HepG2 (cell line): ENCODE results near the gene CEMP1. TPM values are rescaled to one million over a fixed set of nuclear protein-coding genes. Genes with fewer than 3 reads are reported as not detected.

Experiments used
- ARNT2 ChIP-seq: sonication (generic); formaldehyde crosslinking; IDR thresholded peaks from 2 replicates; pipeline ENCODE4 v1.8.0; 2022; ENCODE audit warnings: mild to moderate bottlenecking, low read depth, missing genetic modification reagents, moderate library complexity
- ASH2L ChIP-seq: fragments of 300-600, 200-600 bp; sonication (generic); IDR thresholded peaks from 2 replicates; pipeline ENCODE4 v1.7.0; 2017; ENCODE audit warnings: low read depth, mild to moderate bottlenecking, moderate library complexity, mixed read lengths, low read length; ENCODE audit not compliant: insufficient read length
- CENPX ChIP-seq: sonication (generic); formaldehyde crosslinking; IDR thresholded peaks from 2 replicates; pipeline ENCODE4 v1.9.0; 2021; ENCODE audit warnings: mild to moderate bottlenecking, missing genetic modification reagents, moderate library complexity
- HOXD1 ChIP-seq: sonication (generic); formaldehyde crosslinking; IDR thresholded peaks from 2 replicates; pipeline ENCODE4 v1.5.0; 2020; ENCODE audit warnings: missing genetic modification reagents
- KAT8 ChIP-seq: IDR thresholded peaks from 2 replicates; pipeline ENCODE4 v1.6.1; 2016; ENCODE audit warnings: missing genetic modification reagents, missing compliant biosample characterization
- MED8 ChIP-seq: sonication (generic); formaldehyde crosslinking; IDR thresholded peaks from 2 replicates; pipeline ENCODE4 v1.8.1; 2023; ENCODE audit warnings: mild to moderate bottlenecking, missing genetic modification reagents; ENCODE audit not compliant: insufficient replicate concordance
- NONO ChIP-seq, 2 experiments: fragments of 450-650 bp in 1 of 2; sonication (generic) in 1 of 2; formaldehyde crosslinking in 1 of 2; IDR thresholded peaks in 1 of 2; conservative IDR thresholded peaks in 1 of 2; 2 replicates each; pipeline versions ENCODE4 v1.6.1 to v1.8.0; 2017 to 2022; ENCODE audit warnings: mild to moderate bottlenecking in 1 of 2, missing genetic modification reagents in 1 of 2, moderate library complexity in 1 of 2
- NR2F1 ChIP-seq, 2 experiments: fragments of 450-650 bp in 1 of 2; formaldehyde crosslinking in 1 of 2; IDR thresholded peaks; 2 replicates each; pipeline versions ENCODE4 v1.5.0 to v1.6.1; 2016 to 2020; ENCODE audit warnings: mild to moderate bottlenecking in 1 of 2, missing compliant biosample characterization in 1 of 2, missing genetic modification reagents in 1 of 2, moderate library complexity in 1 of 2
- NR2F2 ChIP-seq: IDR thresholded peaks from 2 replicates; pipeline ENCODE4 v1.6.1; 2012; ENCODE audit warnings: low read depth, inconsistent platforms, borderline replicate concordance
- PBX3 ChIP-seq: sonication (generic); formaldehyde crosslinking; IDR thresholded peaks from 2 replicates; pipeline ENCODE4 v1.8.1; 2023; ENCODE audit warnings: missing genetic modification reagents, inconsistent platforms, borderline replicate concordance
- RXRB ChIP-seq: IDR thresholded peaks from 2 replicates; pipeline ENCODE4 v1.6.1; 2016; ENCODE audit warnings: borderline replicate concordance, missing genetic modification reagents, missing compliant biosample characterization
- TBX3 ChIP-seq: fragments of 450-650 bp; IDR thresholded peaks from 2 replicates; pipeline ENCODE4 v1.6.1; 2017; ENCODE audit warnings: antibody characterized with exemption, mild to moderate bottlenecking, inconsistent platforms, borderline replicate concordance
- TEF ChIP-seq: sonication (generic); formaldehyde crosslinking; IDR thresholded peaks from 2 replicates; pipeline ENCODE4 v1.5.0; 2020; ENCODE audit warnings: missing genetic modification reagents
- XRCC5 ChIP-seq: fragments of 200-400 bp; formaldehyde crosslinking; optimal IDR thresholded peaks from 2 replicates; pipeline ENCODE3; 2017; ENCODE audit warnings: mild to moderate bottlenecking, low read length
- ZBTB7A ChIP-seq: sonication (generic); formaldehyde crosslinking; IDR thresholded peaks from 2 replicates; pipeline ENCODE4 v1.8.0; 2022; ENCODE audit warnings: mild to moderate bottlenecking, missing genetic modification reagents
- ZFP37 ChIP-seq: sonication (generic); formaldehyde crosslinking; IDR thresholded peaks from 2 replicates; pipeline ENCODE4 v1.4.0; 2020; ENCODE audit warnings: missing genetic modification reagents, borderline replicate concordance
- ZGPAT ChIP-seq: IDR thresholded peaks from 2 replicates; pipeline ENCODE4 v1.6.1; 2016; ENCODE audit warnings: mild to moderate bottlenecking
- ZNF232 ChIP-seq: sonication (generic); formaldehyde crosslinking; IDR thresholded peaks from 2 replicates; pipeline ENCODE4 v1.4.0; 2020; ENCODE audit warnings: missing genetic modification reagents, borderline replicate concordance
- ZNF451 ChIP-seq: sonication (generic); formaldehyde crosslinking; IDR thresholded peaks from 2 replicates; pipeline ENCODE4 v1.5.0; 2020; ENCODE audit warnings: mild to moderate bottlenecking, missing genetic modification reagents
- ZNF501 ChIP-seq: sonication (generic); formaldehyde crosslinking; IDR thresholded peaks from 2 replicates; pipeline ENCODE4 v1.5.1; 2020; ENCODE audit warnings: mild to moderate bottlenecking, moderate library complexity, missing genetic modification reagents
- ZNF562 ChIP-seq: sonication (generic); formaldehyde crosslinking; IDR thresholded peaks from 2 replicates; pipeline ENCODE4 v1.8.0; 2022; ENCODE audit warnings: missing genetic modification reagents, borderline replicate concordance
- ZNF781 ChIP-seq: sonication (generic); formaldehyde crosslinking; IDR thresholded peaks from 2 replicates; pipeline ENCODE4 v1.5.1; 2020; ENCODE audit warnings: borderline replicate concordance, mild to moderate bottlenecking, missing genetic modification reagents; ENCODE audit errors: not compliant biosample characterization
- ZNF83 ChIP-seq: sonication (generic); formaldehyde crosslinking; IDR thresholded peaks from 2 replicates; pipeline ENCODE4 v1.4.0; 2020; ENCODE audit warnings: missing genetic modification reagents, mild to moderate bottlenecking, borderline replicate concordance
- ZSCAN25 ChIP-seq: sonication (generic); formaldehyde crosslinking; IDR thresholded peaks from 2 replicates; pipeline ENCODE4 v1.8.0; 2022; ENCODE audit warnings: mild to moderate bottlenecking, missing genetic modification reagents
- polyA plus RNA-seq, 8 experiments: library from polyadenylated mRNA; depleted of rRNA in 3 of 8; stranded (reverse) in 7 of 8; unstranded in 1 of 8; fragments of >200 nt; fragmentation: Illumina TruSeq in 4 of 8; extraction: Trizol in 4 of 8; gene quantifications; 2 replicates each; pipeline versions ENCODE4 v1.2.1 to v1.2.3, GENCODE V29; 2011 to 2016; ENCODE audit warnings: low read depth in 4 of 8, missing spikeins in 1 of 8, mixed read lengths in 1 of 8; ENCODE audit not compliant: insufficient read depth in 1 of 8
- total RNA-seq, 5 experiments: library from RNA; depleted of rRNA; stranded (reverse); fragments of >200 nt; fragmentation: Illumina TruSeq; extraction: Trizol; gene quantifications; 2 replicates each; pipeline ENCODE4 v1.2.3, GENCODE V29; 2016; ENCODE audit warnings: low read depth in 1 of 5

The CEMP1 gene
- total and polyA plus RNA-seq, 2 of the 13 experiments (the other 11 are each of a cell fraction or from before 2014, with no cell fraction given), result not detected

- TF ChIP-seq NONO (IDR thresholded peaks at IDR 0.05) (no peak), NONO (CRISPR knock-in tag; conservative IDR thresholded peaks at IDR 0.05) (peak; percentile 92), RXRB (peak; percentile 85; the same call in 1 of the 2 replicates), ZNF451 (0 out of 2 replicates have a peak, but pooled peaks have one; percentile 4), PBX3 (no peak), ARNT2 (peak; percentile 43; the same call in 1 of the 2 replicates), MED8 (CRISPR knock-in tag) (peak; percentile 32), CENPX (CRISPR knock-in tag) (no peak), KAT8 (CRISPR knock-in tag) (peak; percentile 85), TEF (no peak), TBX3 (peak; percentile 60; the same call in 1 of the 2 replicates), XRCC5 (peak; percentile 35), HOXD1 (peak; percentile 72; the same call in 1 of the 2 replicates), ZFP37 (0 out of 2 replicates have a peak, but pooled peaks have one; percentile 25), NR2F2 (peak; percentile 90), ASH2L (peak; percentile 69), ZNF232 (0 out of 2 replicates have a peak, but pooled peaks have one; percentile 28), ZNF83 (CRISPR knock-in tag) (0 out of 2 replicates have a peak, but pooled peaks have one; percentile 70), ZBTB7A (peak; percentile 54; the same call in 1 of the 2 replicates), ZNF501 (CRISPR knock-in tag) (peak; percentile 89), ZNF781 (peak; percentile 47), ZSCAN25 (peak; percentile 71; the same call in 1 of the 2 replicates), NR2F1 (CRISPR knock-in tag; IDR thresholded peaks at IDR 0.05) (peak; percentile 94 to 95), ZGPAT (CRISPR knock-in tag) (peak; percentile 81), ZNF562 (CRISPR knock-in tag) (no peak)
Measured at GRCh38 chr16:2484898-2485508, 46.2 kb downstream of the CEMP1 start (continued).
